Spinal cord (tissue), 10 donors: Measurements from ENCODE around the gene TBXAS1. TPM values are rescaled to one million over a fixed set of nuclear protein-coding genes. Genes with fewer than 3 reads are reported as not detected.
"Not testable (repeated sequence)": the region's sequence is repeated elsewhere in the genome, so short reads cannot be mapped to it uniquely, and the experiment has no call there.

Source experiments
- DNase-seq, 6 donors: peaks; one replicate each; pipeline versions ENCODE4 v3.0.0 to v3.0.0-alpha.2; 2013 to 2015; ENCODE audit warnings: low spot score in 6 of 6, low read depth in 4 of 6
- H3K27ac ChIP-seq: one replicate; pipeline ENCODE4 v1.5.1; 2013; ENCODE audit warnings: low read depth, low read length, control low read depth
- H3K27me3 ChIP-seq: one replicate; pipeline ENCODE4 v1.6.1; 2013; ENCODE audit warnings: low read length; ENCODE audit not compliant: control insufficient read depth, insufficient read depth
- H3K36me3 ChIP-seq: one replicate; pipeline ENCODE4 v1.6.1; 2013; ENCODE audit warnings: low read length; ENCODE audit not compliant: control insufficient read depth, insufficient read depth
- H3K4me1 ChIP-seq: one replicate; pipeline ENCODE4 v1.6.1; 2013; ENCODE audit warnings: low read length; ENCODE audit not compliant: control insufficient read depth, insufficient read depth
- H3K4me3 ChIP-seq: one replicate; pipeline ENCODE4 v1.5.1; 2013; ENCODE audit warnings: low read depth, low read length, control low read depth
- H3K9me3 ChIP-seq: one replicate; pipeline ENCODE4 v1.6.1; 2013; ENCODE audit warnings: low read length; ENCODE audit not compliant: control insufficient read depth, insufficient read depth
- WGBS: methylation state at CpG from one replicate; pipeline ENCODE4 v1.1.5; 2013; ENCODE audit warnings: missing lambda C conversion rate; ENCODE audit not compliant: insufficient coverage; 5-methylcytosine and 5-hydroxymethylcytosine counted together
- polyA plus RNA-seq, 2 donors: library from polyadenylated mRNA; unstranded; fragments of 120-200 nt; gene quantifications; one replicate each; pipeline ENCODE4 v1.2.1, GENCODE V29; 2013; ENCODE audit not compliant: insufficient read length in 2 of 2
- total RNA-seq, 2 donors: library from RNA; depleted of rRNA in 1 of 2; stranded (reverse); fragments of 120-200 nt in 1 of 2; fragments of >200 nt in 1 of 2; gene quantifications; one replicate each; pipeline versions ENCODE4 v1.2.3 to v1.2.4, GENCODE V29; 2013 to 2014
- donor health status: healthy.

TBXAS1 gene
- total and polyA plus RNA-seq, 4 donors = 8.1 to 11.9 (median 10.3) TPM

GRCh38 chr7:139822855-139823254 lies 6.2 kb upstream of the TBXAS1 start:
- no peaks in the 10 kb centered on the region for H3K27me3 ChIP-seq
- no peak overlapping the region for H3K27ac ChIP-seq
- DNase-seq = no peak
- H3K36me3 ChIP-seq = no peaks in the 10 kb centered on the region
- 93% methylated on average over 6 of the region's 9 CpGs for WGBS
- no peak overlapping the region for H3K4me3 ChIP-seq
- H3K4me1 ChIP-seq = no peaks in the 10 kb centered on the region
- no peaks in the 10 kb centered on the region for H3K9me3 ChIP-seq

- Histone ChIP-seq H3K27ac (no peak overlapping the region), H3K4me1 (no peaks in the 10 kb centered on the region), H3K36me3 (no peaks in the 10 kb centered on the region), H3K9me3 (no peaks in the 10 kb centered on the region), H3K4me3 (no peak overlapping the region), H3K27me3 (no peaks in the 10 kb centered on the region)
- 80% methylated on average over 6 of the region's 8 CpGs for WGBS
- DNase-seq = no peak
Observed at GRCh38 chr7:139823959-139824521, 5.0 kb upstream of the TBXAS1 start.

GRCh38 chr7:139825666-139826290 lies 3.3 kb upstream of the TBXAS1 start:
- no peak for DNase-seq
- Histone ChIP-seq H3K27me3 (no peaks in the 10 kb centered on the region), H3K4me3 (no peak overlapping the region), H3K27ac (no peak overlapping the region), H3K36me3 (no peaks in the 10 kb centered on the region), H3K9me3 (no peaks in the 10 kb centered on the region), H3K4me1 (no peaks in the 10 kb centered on the region)
- WGBS = 79% methylated on average over 2 of the region's 9 CpGs

- Histone ChIP-seq H3K36me3 (no peaks in the 10 kb centered on the region), H3K27me3 (no peaks in the 10 kb centered on the region), H3K27ac (no peak overlapping the region), H3K4me1 (no peaks in the 10 kb centered on the region), H3K9me3 (no peaks in the 10 kb centered on the region), H3K4me3 (no peak overlapping the region)
- DNase-seq = no peak
Observed at GRCh38 chr7:139827042-139827441, 2.0 kb upstream of the TBXAS1 start.

- Histone ChIP-seq H3K9me3 (no peaks in the 10 kb centered on the region), H3K36me3 (no peaks in the 10 kb centered on the region), H3K4me1 (no peaks in the 10 kb centered on the region), H3K27ac (no peak overlapping the region), H3K4me3 (no peak overlapping the region), H3K27me3 (no peaks in the 10 kb centered on the region)
- DNase-seq = no peak
- WGBS = 100% methylated on average over 1 of the region's 2 CpGs
Observed at GRCh38 chr7:139828446-139828845, 618 bp upstream of the TBXAS1 start.

GRCh38 chr7:139829775-139830117 lies 682 bp downstream of the TBXAS1 start:
- Histone ChIP-seq H3K4me1 (no peaks in the 10 kb centered on the region), H3K9me3 (no peaks in the 10 kb centered on the region), H3K27ac (no peak overlapping the region), H3K27me3 (no peaks in the 10 kb centered on the region), H3K36me3 (no peaks in the 10 kb centered on the region), H3K4me3 (no peak overlapping the region)
- no CpG with 5 or more reads among the region's 3 CpGs for WGBS
- DNase-seq = no peak

- Histone ChIP-seq H3K4me1 (no peaks in the 10 kb centered on the region), H3K36me3 (no peaks in the 10 kb centered on the region), H3K27me3 (no peaks in the 10 kb centered on the region), H3K9me3 (no peaks in the 10 kb centered on the region), H3K4me3 (no peak overlapping the region), H3K27ac (no peak overlapping the region)
- WGBS = 75% methylated on average over 1 of the region's 4 CpGs
- peak in 1 of 6 donors; percentile 34 for DNase-seq
Observed at GRCh38 chr7:139830292-139830691, 1.2 kb downstream of the TBXAS1 start.

- H3K27ac ChIP-seq = no peak overlapping the region
- no peak for DNase-seq
- WGBS = 100% methylated on average over 2 of the region's 3 CpGs
Observed at GRCh38 chr7:139830782-139831501, 1.9 kb downstream of the TBXAS1 start.

GRCh38 chr7:139835848-139836247 lies 6.8 kb downstream of the TBXAS1 start:
- not testable (repeated sequence) for H3K9me3 ChIP-seq, H3K4me1 ChIP-seq, DNase-seq, H3K27ac ChIP-seq, H3K4me3 ChIP-seq, H3K36me3 ChIP-seq, H3K27me3 ChIP-seq
- WGBS = 100% methylated on average over 1 of the region's 1 CpG

More at GRCh38 chr7:139830782-139831501, 1.9 kb downstream of the TBXAS1 start:
- H3K36me3 ChIP-seq = no peaks in the 10 kb centered on the region
- H3K9me3 ChIP-seq = no peaks in the 10 kb centered on the region
- no peaks in the 10 kb centered on the region for H3K4me1 ChIP-seq
- no peak overlapping the region for H3K4me3 ChIP-seq
- no peaks in the 10 kb centered on the region for H3K27me3 ChIP-seq

GRCh38 chr7:139837291-139837690 lies 8.2 kb downstream of the TBXAS1 start:
- WGBS = 90% methylated on average over 2 of the region's 4 CpGs
- H3K4me1 ChIP-seq, H3K9me3 ChIP-seq, H3K36me3 ChIP-seq, H3K27ac ChIP-seq, H3K27me3 ChIP-seq, H3K4me3 ChIP-seq, DNase-seq: not testable (repeated sequence)
